ENCODE measurements around the gene ARHGEF5. TPM values are rescaled to one million over a fixed set of nuclear protein-coding genes. Genes with fewer than 3 reads are reported as not detected.

ARHGEF5 gene
- polyA plus RNA-seq, 1 donor (not counting 4 experiments of a cell fraction or from before 2014, with no cell fraction given), result 24.2 TPM

DNA sequence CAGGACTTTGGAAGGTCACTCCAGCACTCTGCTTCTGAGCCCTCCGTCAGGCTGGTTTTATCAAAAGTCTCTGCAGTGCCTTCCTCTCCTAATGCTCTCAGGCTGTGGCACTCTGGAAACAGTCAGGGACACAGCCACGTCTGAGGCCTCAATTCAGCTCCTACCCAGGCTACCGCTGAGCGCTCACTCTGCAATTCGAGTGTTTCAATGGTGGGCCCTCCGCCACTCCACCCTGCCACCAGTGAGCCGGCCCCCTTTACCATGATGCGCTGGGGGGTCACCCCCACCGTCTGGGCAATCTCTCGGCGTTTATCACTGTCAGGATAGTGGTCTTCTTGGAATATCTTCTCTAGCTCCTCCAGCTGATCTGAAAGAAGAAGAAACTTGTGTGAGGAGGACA, 44.7 kb downstream of the ARHGEF5 start:
- Histone ChIP-seq H3K9me1 (ENCODE audit: control insufficient read depth, extremely low read depth, insufficient read depth, low read length) (no peaks in the 10 kb centered on the region), H3K27me3 (ENCODE audit: control insufficient read depth, extremely low read depth, insufficient read depth, low read length) (no peaks in the 10 kb centered on the region), H2AFZ (ENCODE audit: control insufficient read depth, low read length) (no peak overlapping the region), H3K4me3 (ENCODE audit: control insufficient read depth in 2 of 3, extremely low read depth in 1 of 3, insufficient read depth in 2 of 3, low read depth in 1 of 3, low read length in 3 of 3) (no peak overlapping the region), H3K4me1 (ENCODE audit: control insufficient read depth, extremely low read depth, insufficient read depth, low read length) (no peaks in the 10 kb centered on the region), H3K9ac (ENCODE audit: control insufficient read depth, extremely low read depth, insufficient read depth, low read length) (no peak overlapping the region), H3K9me3 (ENCODE audit: control insufficient read depth, low read depth, low read length) (no peaks in the 10 kb centered on the region), H3K79me2 (ENCODE audit: control insufficient read depth, insufficient read depth, low read length) (no peaks in the 10 kb centered on the region), H3K27ac (ENCODE audit: control insufficient read depth, insufficient read depth, low read length) (no peak overlapping the region), H3K4me2 (ENCODE audit: control insufficient read depth, extremely low read depth, insufficient read depth, low read depth, low read length) (no peak overlapping the region), H3K36me3 (ENCODE audit: control insufficient read depth in 2 of 2, extremely low read depth in 1 of 2, insufficient read depth in 2 of 2, low read length in 2 of 2) (no peaks in the 10 kb centered on the region), H4K20me1 (ENCODE audit: control insufficient read depth, extremely low read depth, insufficient read depth, low read length) (no peaks in the 10 kb centered on the region)
- no peak for DNase-seq (ENCODE audit: low read depth, low spot score)
- no peak for TF ChIP-seq EZH2 (IDR thresholded peaks at IDR 0.05; ENCODE audit: low read length)
- no peak for TF ChIP-seq CTCF (optimal IDR thresholded peaks at IDR 0.05 in 1 of 3, IDR thresholded peaks at IDR 0.05 in 1 of 3, conservative IDR thresholded peaks at IDR 0.05 in 1 of 3; ENCODE audit: extremely low read depth in 1 of 3, insufficient read depth in 2 of 3, low read length in 3 of 3)
- dilution Hi-C loops (cut with MboI; ENCODE audit: extremely low pct_ligation_motif_present, low sequenced_read_pairs), result no loop called here
- FAIRE-seq, result no peak

DNA sequence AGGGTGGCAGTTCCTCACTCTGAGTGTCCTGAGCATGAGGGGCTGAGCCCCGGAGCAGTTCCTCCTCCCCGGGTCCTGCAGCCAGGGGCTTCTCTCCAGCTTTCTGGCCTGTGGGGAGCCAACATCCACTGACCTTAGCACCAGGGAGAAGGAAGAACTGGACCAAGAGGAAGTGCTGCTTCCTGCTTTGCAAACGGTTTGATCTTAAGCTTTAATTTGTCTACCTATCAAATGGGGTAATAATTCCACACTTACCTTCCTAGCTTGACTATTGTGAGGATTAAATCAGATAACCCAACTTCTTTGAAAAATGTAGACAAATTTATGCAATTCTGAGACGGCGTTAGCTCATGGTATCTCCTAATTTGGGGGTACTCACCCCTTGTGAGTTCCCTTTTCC, 46.3 kb downstream of the ARHGEF5 start:
- H3K9me1 ChIP-seq (ENCODE audit: control insufficient read depth, extremely low read depth, insufficient read depth, low read length), result no peaks in the 10 kb centered on the region
- dilution Hi-C loops (cut with MboI; ENCODE audit: extremely low pct_ligation_motif_present, low sequenced_read_pairs), result no loop called here
- H4K20me1 ChIP-seq (ENCODE audit: control insufficient read depth, extremely low read depth, insufficient read depth, low read length), result no peaks in the 10 kb centered on the region
- H3K4me1 ChIP-seq (ENCODE audit: control insufficient read depth, extremely low read depth, insufficient read depth, low read length), result peaks cover under 1% of the 10 kb centered on the region
- H3K9me3 ChIP-seq (ENCODE audit: control insufficient read depth, low read depth, low read length), result no peaks in the 10 kb centered on the region
- H3K9ac ChIP-seq (ENCODE audit: control insufficient read depth, extremely low read depth, insufficient read depth, low read length), result no peak overlapping the region
- H2AFZ ChIP-seq (ENCODE audit: control insufficient read depth, low read length), result no peak overlapping the region
- no peaks in the 10 kb centered on the region for H3K79me2 ChIP-seq (ENCODE audit: control insufficient read depth, insufficient read depth, low read length)
- FAIRE-seq, result no peak
- no peak for DNase-seq (ENCODE audit: low read depth, low spot score)
- no peaks in the 10 kb centered on the region for H3K36me3 ChIP-seq (ENCODE audit: control insufficient read depth in 2 of 2, extremely low read depth in 1 of 2, insufficient read depth in 2 of 2, low read length in 2 of 2)
- no peaks in the 10 kb centered on the region for H3K27me3 ChIP-seq (ENCODE audit: control insufficient read depth, extremely low read depth, insufficient read depth, low read length)
- no peak overlapping the region for H3K4me2 ChIP-seq (ENCODE audit: control insufficient read depth, extremely low read depth, insufficient read depth, low read depth, low read length)
- no peak overlapping the region for H3K4me3 ChIP-seq (ENCODE audit: control insufficient read depth in 2 of 3, extremely low read depth in 1 of 3, insufficient read depth in 2 of 3, low read depth in 1 of 3, low read length in 3 of 3)
- H3K27ac ChIP-seq (ENCODE audit: control insufficient read depth, insufficient read depth, low read length), result no peak overlapping the region
- TF ChIP-seq EZH2 (IDR thresholded peaks at IDR 0.05; ENCODE audit: low read length) (no peak), CTCF (optimal IDR thresholded peaks at IDR 0.05 in 1 of 3, IDR thresholded peaks at IDR 0.05 in 1 of 3, conservative IDR thresholded peaks at IDR 0.05 in 1 of 3; ENCODE audit: extremely low read depth in 1 of 3, insufficient read depth in 2 of 3, low read length in 3 of 3) (no peak)

Measured in keratinocyte (primary cell).